Erythroblast (primary cell): ENCODE measurements around the gene CBARP.

Experiments
- GATA1 ChIP-seq: IDR thresholded peaks from 2 replicates; pipeline ENCODE4 v1.6.1; 2011; ENCODE audit warnings: low read depth, mild to moderate bottlenecking, control low read depth, low read length, moderate library complexity
- POLR2A ChIP-seq: IDR thresholded peaks from 2 replicates; pipeline ENCODE4 v1.6.1; 2011; ENCODE audit warnings: mild to moderate bottlenecking, low read length

- no peak for TF ChIP-seq POLR2A
- TF ChIP-seq GATA1 = no peak
Observed at GRCh38 chr19:1221904-1222255, 15.9 kb downstream of the CBARP start.
